ENCODE results near the gene PDCD1LG2.

GRCh38 chr9:5574097-5574496, 63.8 kb downstream of the PDCD1LG2 start:
- no peak for TF ChIP-seq CTCF (IDR thresholded peaks at IDR 0.05)
- TF ChIP-seq EP300 (IDR thresholded peaks at IDR 0.05), result no peak
